HG02571 (cell line): ENCODE results near the gene AP4E1.
"Not testable (repeated sequence)": the region's sequence is repeated elsewhere in the genome, so short reads cannot be mapped to it uniquely, and the experiment has no call there.

ENCODE experiments used
- ATAC-seq: cut with Tn5 transposase; IDR thresholded peaks from one replicate; pipeline ENCODE4 v1.9.1; 2021; ENCODE audit warnings: mild to moderate bottlenecking, moderate library complexity; ENCODE audit not compliant: unreplicated experiment

The AP4E1 gene

GRCh38 chr15:50908209-50909009, at the start of gene AP4E1:
TSS of gene AP4E1 (plus strand) at chr15:50908683. CDS start at chr15:50908779, 96 bp downstream.
- peak; percentile 62 for ATAC-seq

GRCh38 chr15:50860824-50861223, 47.7 kb upstream of the AP4E1 start:
- ATAC-seq: no peak

- no peak for ATAC-seq
These were observed 45.9 kb upstream of the AP4E1 start for GRCh38 chr15:50862553-50862952.

- ATAC-seq: no peak
These were observed 43.6 kb upstream of the AP4E1 start for GRCh38 chr15:50864873-50865272.

GRCh38 chr15:50865515-50866353, 42.7 kb upstream of the AP4E1 start:
- no peak for ATAC-seq

- no peak for ATAC-seq
These were observed 36.7 kb upstream of the AP4E1 start for GRCh38 chr15:50871832-50872231.

GRCh38 chr15:50872832-50873426, 35.6 kb upstream of the AP4E1 start:
- ATAC-seq: no peak

- ATAC-seq: no peak
These were observed 34.5 kb upstream of the AP4E1 start for GRCh38 chr15:50873935-50874361.

- not testable (repeated sequence) for ATAC-seq
These were observed 33.2 kb upstream of the AP4E1 start for GRCh38 chr15:50875238-50875637.

- ATAC-seq: no peak
These were observed 32.1 kb upstream of the AP4E1 start for GRCh38 chr15:50876260-50876988.

- no peak for ATAC-seq
These were observed 31.5 kb upstream of the AP4E1 start for GRCh38 chr15:50876989-50877360.

GRCh38 chr15:50879016-50879617, 29.4 kb upstream of the AP4E1 start:
- peak; percentile 41 for ATAC-seq

GRCh38 chr15:50880206-50880605, 28.3 kb upstream of the AP4E1 start:
- ATAC-seq: no peak

- no peak for ATAC-seq
These were observed 27.8 kb upstream of the AP4E1 start for GRCh38 chr15:50880651-50881114.

- no peak for ATAC-seq
These were observed 27.1 kb upstream of the AP4E1 start for GRCh38 chr15:50881121-50882048.

GRCh38 chr15:50883903-50884302, 24.6 kb upstream of the AP4E1 start:
- ATAC-seq: no peak

- no peak for ATAC-seq
These were observed 23.9 kb upstream of the AP4E1 start for GRCh38 chr15:50884540-50884939.

GRCh38 chr15:50886139-50886467, 22.4 kb upstream of the AP4E1 start:
- no peak for ATAC-seq

- ATAC-seq: no peak
These were observed 21.7 kb upstream of the AP4E1 start for GRCh38 chr15:50886611-50887345.
